ENCODE data around the gene CYP4F22. TPM values are rescaled to one million over a fixed set of nuclear protein-coding genes. Genes with fewer than 3 reads are reported as not detected.

CYP4F22 gene
- total and polyA plus RNA-seq, 2 of the 8 experiments (the other 6 are each of a cell fraction or from before 2014, with no cell fraction given), result not detected

- H3K23ac ChIP-seq (ENCODE audit: insufficient read length), result no peak overlapping the region
- no peak overlapping the region for H4K91ac ChIP-seq (replicated peaks; ENCODE audit: insufficient read length, low read length)
- no peak overlapping the region; the same call in 1 of the 2 replicates for H4K8ac ChIP-seq (ENCODE audit: extremely low read depth, insufficient read depth, low read length)
- H3K79me1 ChIP-seq (ENCODE audit: low read depth, low read length), result no peaks in the 10 kb centered on the region
- H3K4me1 ChIP-seq (replicated peaks in 1 of 4; ENCODE audit: control insufficient read depth in 3 of 4, insufficient read depth in 4 of 4, low read length in 3 of 4), result no peaks in the 10 kb centered on the region
- FAIRE-seq, result no peak
- no peak overlapping the region for H2AK5ac ChIP-seq (ENCODE audit: low read depth, low read length)
- no peak overlapping the region for H3K9ac ChIP-seq (replicated peaks in 1 of 4; ENCODE audit: extremely low read depth in 1 of 4, low read depth in 3 of 4, low read length in 3 of 4)
- no peak overlapping the region for H3K18ac ChIP-seq (ENCODE audit: extremely low read depth, low read length)
- no peaks in the 10 kb centered on the region for H3K23me2 ChIP-seq (ENCODE audit: low read depth, low read length)
- no peak overlapping the region for H2BK5ac ChIP-seq (ENCODE audit: low read depth, low read length)
- WGBS, 2 experiments (ENCODE audit: extremely low coverage in 1 of 2, insufficient coverage in 1 of 2, insufficient read length in 1 of 2, insufficient replicate concordance in 2 of 2, low coverage in 1 of 2, low lambda C conversion rate in 2 of 2, missing lambda C conversion rate in 1 of 2), result 78% methylated on average over 12 of the region's 12 CpGs; no CpG with 5 or more reads in 1 of the 2 experiments
- no peak overlapping the region for H3K4me3 ChIP-seq (ENCODE audit: extremely low read depth in 1 of 4, insufficient read depth in 2 of 4, low read depth in 3 of 4, low read length in 4 of 4)
- H3K79me2 ChIP-seq (ENCODE audit: control insufficient read depth in 1 of 2, insufficient read depth in 2 of 2, low read length in 2 of 2), result no peaks in the 10 kb centered on the region
- H4K5ac ChIP-seq (ENCODE audit: insufficient read length, low read depth, low read length), result no peak overlapping the region
- no peaks in the 10 kb centered on the region for H4K20me1 ChIP-seq (replicated peaks in 1 of 2; ENCODE audit: control insufficient read depth in 1 of 2, insufficient read depth in 2 of 2, low read length in 2 of 2)
- no peak overlapping the region for H3K4ac ChIP-seq (replicated peaks; ENCODE audit: insufficient read length, low read depth, low read length)
- no peak overlapping the region for H3K27ac ChIP-seq (ENCODE audit: low read depth, low read length)
- TF ChIP-seq JUND (IDR thresholded peaks at IDR 0.05; ENCODE audit: low read length) (no peak), PHF8 (conservative IDR thresholded peaks at IDR 0.05; ENCODE audit: low read depth, low read length) (no peak), TAF1 (IDR thresholded peaks at IDR 0.05; ENCODE audit: low read depth, low read length) (no peak), JUN (IDR thresholded peaks at IDR 0.05; ENCODE audit: low read depth, low read length) (no peak)
- no peak overlapping the region for H3K4me2 ChIP-seq (ENCODE audit: insufficient read depth in 1 of 2, low read depth in 2 of 2, low read length in 2 of 2)
- no peak overlapping the region for H2BK20ac ChIP-seq (ENCODE audit: low read length)
- no peaks in the 10 kb centered on the region for H3K27me3 ChIP-seq (replicated peaks in 1 of 4; ENCODE audit: control insufficient read depth in 3 of 4, extremely low read depth in 1 of 4, insufficient read depth in 3 of 4, low read length in 3 of 4)
- H2AFZ ChIP-seq (ENCODE audit: low read length), result no peak overlapping the region
- no peak overlapping the region for H3K14ac ChIP-seq (ENCODE audit: insufficient read length)
- no peak overlapping the region for H2BK15ac ChIP-seq (ENCODE audit: low read length)
- no peak overlapping the region for H2BK120ac ChIP-seq (replicated peaks; ENCODE audit: low read depth, low read length)
- no peak overlapping the region for H3K56ac ChIP-seq (replicated peaks; ENCODE audit: insufficient read length, low read depth, low read length)
- H2BK12ac ChIP-seq (ENCODE audit: low read depth, low read length), result no peak overlapping the region
- no peak for DNase-seq (ENCODE audit: low read depth in 1 of 2, low spot score in 2 of 2)
- CTCF ChIA-PET (ENCODE audit: partially characterized antibody), result no interaction called here
- POLR2A ChIA-PET (ENCODE audit: partially characterized antibody), result no interaction called here
- no peaks in the 10 kb centered on the region for H3K36me3 ChIP-seq (ENCODE audit: control insufficient read depth in 2 of 4, insufficient read depth in 4 of 4, low read length in 3 of 4)
- H3K9me3 ChIP-seq (ENCODE audit: insufficient read depth in 2 of 2, low read depth in 1 of 2, low read length in 1 of 2), result peaks cover 8 to 44% of the 10 kb centered on the region in 2 experiments; a peak in 3 of 4 replicates
Measured at GRCh38 chr19:15583346-15583745, 75.0 kb downstream of the CYP4F22 start.
